GM21825 (cell line): Measurements from ENCODE around the gene CALCOCO2.
"Not testable (repeated sequence)": the region's sequence is repeated elsewhere in the genome, so short reads cannot be mapped to it uniquely, and the experiment has no call there.

Source experiments
- ATAC-seq: cut with Tn5 transposase; IDR thresholded peaks from one replicate; pipeline ENCODE4 v1.9.1; 2021; ENCODE audit warnings: mild to moderate bottlenecking, moderate library complexity; ENCODE audit not compliant: unreplicated experiment

The CALCOCO2 gene

GRCh38 chr17:48872409-48872808, 41.6 kb downstream of the CALCOCO2 start:
- ATAC-seq = not testable (repeated sequence)

DNA sequence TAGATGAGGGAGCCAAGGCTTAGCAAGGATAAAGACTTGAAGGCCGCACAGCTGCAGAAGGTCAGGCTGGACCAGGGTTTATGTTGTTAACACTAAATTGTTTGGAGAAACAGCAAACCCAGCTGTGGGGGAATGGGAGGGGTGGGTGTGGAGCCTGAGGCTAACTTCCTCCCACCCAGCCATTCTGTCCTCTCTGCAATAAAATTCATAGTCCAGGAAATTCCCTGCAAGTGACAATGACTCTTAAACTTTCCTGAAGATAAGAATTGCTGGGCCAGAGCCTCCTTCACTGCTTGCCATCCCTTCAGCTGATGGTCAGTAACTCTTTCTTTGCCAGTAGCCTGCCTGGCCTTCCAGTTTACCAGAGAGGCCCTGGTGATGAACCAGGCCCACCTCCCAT, 42.4 kb downstream of the CALCOCO2 start:
- no peak for ATAC-seq

DNA sequence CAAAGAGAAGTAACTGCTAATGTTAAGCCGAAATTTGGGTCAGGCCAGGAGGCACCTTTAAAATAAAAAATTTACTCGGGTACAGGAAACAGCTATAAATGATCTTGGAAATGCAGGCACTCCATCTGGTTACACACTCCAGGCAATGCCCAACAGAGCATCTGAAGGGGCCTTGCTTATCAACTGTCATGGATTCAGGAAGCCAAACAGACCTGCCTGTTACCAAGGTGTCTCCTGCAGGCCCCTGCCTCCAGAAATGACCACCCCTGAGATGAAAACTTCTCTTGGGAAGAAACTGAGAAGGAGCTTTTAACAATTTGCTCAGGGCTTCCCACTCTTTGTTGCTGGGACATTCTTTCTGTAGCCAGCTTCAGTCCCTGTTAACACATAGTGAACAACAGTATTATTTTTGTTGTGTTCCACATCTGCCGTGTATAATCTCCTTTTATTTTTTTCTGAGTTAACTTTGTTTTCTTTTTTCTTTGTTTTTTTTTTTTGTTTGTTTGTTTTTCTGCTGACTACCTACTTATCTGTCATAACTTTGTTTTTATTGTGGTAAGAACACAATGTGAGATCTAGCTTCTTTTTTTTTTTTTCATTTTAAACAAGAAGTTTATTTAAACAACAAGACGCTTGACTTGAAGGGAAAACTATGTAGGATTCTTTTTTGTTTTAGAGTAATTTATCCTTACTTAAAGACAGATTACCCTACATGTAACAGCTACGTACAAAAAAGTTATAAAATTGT, 43.0 kb downstream of the CALCOCO2 start:
- ATAC-seq = no peak

DNA sequence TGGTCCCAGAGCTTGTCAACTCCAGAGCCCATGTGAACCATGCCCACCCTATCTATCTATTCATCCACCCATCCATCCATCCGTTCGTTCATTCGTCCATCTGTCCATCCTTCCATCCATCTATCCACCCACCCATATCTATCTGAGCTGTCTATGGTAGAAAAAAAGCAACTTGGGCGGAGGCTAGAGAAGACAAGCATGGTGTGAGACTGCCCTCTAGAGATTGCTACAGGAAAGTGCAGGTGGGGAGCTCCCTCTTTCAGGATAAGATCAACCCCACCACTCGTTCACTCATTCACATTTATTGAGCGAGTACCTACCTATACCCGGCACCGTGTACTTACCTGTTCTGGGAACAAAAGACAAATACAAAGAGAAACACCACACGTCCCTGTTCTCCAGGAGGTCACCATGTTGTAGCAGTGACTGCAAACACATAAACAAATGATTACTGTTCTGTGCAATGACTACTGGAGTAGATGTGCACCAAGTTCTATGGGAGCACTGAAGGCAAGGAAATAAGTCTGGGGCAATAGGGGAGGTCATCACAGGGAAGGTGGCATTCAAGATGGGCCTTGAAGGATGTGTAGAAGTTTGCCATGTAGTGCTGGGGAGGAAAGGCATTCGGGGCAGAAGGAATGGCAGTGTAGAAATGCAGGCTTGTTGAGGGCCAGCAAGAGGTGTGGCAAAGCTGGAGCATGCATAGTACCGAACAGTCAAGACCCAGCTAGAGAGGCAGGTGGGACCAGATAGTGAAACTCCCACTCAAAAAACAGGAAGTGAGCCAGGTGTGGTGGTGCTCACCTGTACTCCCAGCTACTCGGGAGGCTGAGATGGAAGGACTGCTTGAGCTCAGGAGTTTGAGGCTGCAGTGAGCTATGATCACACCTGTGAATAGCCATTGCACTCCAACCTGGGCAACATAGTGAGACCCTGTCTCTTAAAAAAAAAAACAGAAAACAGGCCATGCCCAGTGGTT, 48.4 kb downstream of the CALCOCO2 start:
- ATAC-seq = no peak

- no peak for ATAC-seq
Measured at GRCh38 chr17:48882272-48882671, 51.4 kb downstream of the CALCOCO2 start.

DNA sequence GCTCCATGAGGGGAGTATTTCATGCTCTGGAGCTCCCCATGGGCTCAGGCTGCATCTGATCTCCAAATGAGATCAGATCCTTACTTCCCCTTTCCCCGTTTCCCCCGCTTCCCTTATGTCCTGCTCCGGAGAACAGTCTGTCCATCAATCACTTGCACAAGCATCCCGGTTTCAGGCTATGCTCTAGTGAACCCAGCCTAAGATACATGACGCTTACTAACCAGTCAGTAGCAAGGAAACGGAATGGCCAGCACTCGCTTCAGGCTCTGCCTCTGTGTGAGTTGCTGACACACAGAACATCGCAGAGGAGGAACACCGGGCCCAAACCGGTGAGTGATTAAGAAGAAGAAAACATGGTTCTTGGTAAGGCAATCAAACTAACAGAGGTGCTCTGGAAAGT, 52.3 kb downstream of the CALCOCO2 start:
- ATAC-seq = no peak

DNA sequence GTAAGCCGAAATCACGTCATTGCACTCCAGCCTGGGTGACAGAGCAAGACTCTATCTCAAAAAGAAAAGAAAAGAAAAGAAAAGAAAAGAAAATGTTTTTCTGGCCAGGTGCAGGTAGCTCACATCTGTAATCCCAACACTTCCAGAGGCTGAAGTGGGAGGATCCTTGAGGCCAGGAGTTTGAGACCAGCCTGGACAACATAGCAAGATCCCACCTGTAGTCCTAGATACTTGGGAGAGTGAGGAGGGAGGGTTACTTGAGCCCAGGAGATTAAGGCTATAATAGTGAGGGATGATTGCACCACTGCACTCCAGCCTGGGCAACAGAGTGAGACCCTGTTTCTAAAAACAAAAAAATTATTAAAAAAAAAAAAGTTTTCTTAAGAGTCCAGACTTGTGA, 59.3 kb downstream of the CALCOCO2 start:
- no peak for ATAC-seq

GRCh38 chr17:48892940-48893645, 62.3 kb downstream of the CALCOCO2 start:
- ATAC-seq = no peak

DNA sequence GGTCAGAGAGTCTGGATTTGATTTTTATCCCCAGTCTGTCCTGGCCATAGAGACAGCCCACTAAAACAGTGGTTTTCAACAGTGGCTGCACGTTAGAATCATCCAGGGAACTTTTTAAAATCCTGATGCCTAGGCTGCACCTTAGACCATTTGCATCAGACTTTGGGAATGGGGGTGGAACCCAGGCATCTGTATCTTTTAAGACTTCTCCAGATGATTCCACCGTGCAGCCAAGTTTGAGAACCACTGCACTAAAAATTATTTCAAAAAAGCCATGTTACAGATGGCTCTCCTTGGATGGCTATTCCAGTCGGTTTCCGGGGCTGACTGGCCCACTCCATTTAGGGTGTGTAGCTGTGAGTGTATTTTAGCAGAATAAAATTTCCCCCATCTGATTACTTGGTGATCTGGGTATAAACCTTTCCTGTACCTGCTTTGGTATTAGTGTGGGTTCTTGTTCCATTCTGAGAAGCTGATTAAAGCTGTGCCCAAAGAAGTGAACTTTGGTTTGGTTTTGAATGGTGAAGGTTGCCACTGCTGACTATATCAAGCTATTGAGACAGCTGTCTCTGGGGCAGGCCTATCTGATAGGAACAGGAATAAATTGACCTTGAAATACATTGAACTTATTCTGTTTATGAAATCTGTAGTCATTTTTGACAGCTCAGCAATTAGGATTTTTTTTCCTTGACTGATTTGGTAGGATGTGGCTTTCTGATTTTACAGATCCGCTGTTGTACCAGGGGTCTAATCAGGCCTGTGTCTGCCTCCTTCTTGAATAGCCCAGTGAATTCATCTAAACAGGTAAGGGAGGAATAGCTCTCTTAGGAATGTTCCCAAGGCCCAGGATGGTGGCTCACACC, 63.0 kb downstream of the CALCOCO2 start:
- ATAC-seq = no peak

GRCh38 chr17:48894886-48895285, 64.1 kb downstream of the CALCOCO2 start:
- no peak for ATAC-seq

DNA sequence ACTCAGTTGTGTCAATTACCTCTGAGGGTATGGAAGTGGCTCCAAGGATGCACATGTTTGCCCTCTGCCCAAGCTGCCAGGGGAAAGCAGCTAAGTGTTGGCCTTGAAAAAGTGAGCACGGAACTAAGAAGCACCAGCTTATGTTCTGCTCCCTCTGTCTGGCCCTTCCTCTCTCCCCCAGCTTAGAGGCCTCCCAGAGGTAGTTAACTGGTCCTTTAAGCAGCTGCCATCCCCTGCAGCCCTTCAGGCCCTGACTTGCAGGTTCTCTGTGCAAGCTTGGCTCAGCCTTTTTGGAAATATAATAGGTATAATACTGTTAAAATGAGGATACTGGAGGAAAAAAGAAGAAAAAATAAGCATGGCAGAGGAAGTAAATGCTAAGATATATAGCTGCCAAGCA, 70.4 kb downstream of the CALCOCO2 start:
- ATAC-seq = no peak

DNA sequence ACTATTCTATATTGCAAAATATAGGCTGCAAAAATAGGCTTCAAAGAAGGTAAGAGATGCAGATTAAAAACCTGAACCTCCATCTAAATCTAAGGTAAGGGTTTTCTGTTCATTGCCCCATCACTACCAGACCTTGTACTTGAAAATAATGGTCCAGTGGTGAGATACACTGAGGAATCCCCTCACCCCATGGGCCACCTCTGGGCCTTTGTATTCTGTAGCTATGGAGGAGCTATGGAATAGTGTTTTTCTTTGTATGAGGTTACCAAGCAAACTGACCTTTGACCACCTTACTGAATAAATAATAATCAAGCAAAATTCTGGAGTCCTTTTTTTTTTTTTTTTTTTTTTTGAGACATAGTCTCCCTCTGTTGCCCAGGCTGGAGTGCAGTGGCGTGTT, 72.6 kb downstream of the CALCOCO2 start:
- ATAC-seq = no peak

DNA sequence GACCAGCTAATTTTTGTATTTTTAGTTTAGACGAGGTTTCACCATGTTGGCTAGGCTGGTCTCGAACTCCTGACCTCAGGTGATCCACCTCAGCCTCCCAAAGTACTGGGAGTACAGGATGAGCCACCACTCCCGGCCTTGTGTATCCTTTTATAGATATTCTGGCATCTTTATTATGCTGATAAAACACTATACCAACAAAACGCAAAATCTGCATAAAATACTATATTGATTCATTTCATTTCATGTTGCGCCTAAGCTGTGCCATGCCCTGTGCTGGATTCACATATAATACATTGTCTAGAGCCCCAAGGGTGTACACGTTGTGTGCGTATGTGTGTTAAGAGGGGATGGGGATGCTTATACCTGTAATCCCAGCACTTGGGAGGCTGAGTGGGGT, 73.6 kb downstream of the CALCOCO2 start:
- no peak for ATAC-seq

DNA sequence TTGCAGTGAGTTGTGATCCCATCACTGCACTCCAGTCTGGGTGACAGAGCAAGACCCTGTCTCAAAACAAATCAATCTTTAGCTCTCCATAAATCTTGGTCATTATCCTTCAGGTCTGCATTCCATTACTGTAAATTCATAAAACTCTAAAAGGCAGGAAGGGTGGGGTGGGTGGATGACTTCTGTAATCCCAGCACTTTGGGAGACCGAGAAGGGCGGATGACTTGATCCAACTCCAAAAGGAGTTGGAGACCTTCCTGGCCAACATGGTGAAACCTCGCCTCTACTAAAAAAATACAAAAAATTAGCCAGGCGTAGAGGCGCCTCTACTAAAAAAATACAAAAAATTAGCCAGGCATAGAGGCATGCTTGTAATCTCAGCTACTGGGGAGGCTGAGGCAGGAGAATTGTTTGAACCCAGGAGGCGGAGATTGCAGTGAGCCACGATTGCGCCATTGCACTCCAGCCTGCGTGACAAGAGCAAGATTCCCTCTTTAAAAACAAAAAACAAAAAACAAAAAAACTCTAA, 75.2 kb downstream of the CALCOCO2 start:
- no peak for ATAC-seq

DNA sequence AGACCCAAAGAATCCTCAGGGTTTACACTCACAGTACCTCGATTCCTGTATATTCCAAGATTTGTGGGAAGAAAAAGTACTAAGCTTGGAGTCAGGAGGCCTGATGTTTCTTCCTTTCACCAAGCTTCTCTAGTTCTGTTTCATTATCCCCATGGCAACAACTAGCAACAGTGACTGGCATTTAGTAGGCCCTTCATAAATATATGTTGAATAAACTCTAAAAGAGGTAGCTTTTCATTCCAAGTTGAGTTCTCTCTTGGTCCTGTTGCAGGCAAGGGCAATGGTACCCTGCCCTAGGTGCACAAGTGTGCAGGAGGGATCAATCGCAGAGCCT, 76.8 kb downstream of the CALCOCO2 start:
- ATAC-seq = no peak

DNA sequence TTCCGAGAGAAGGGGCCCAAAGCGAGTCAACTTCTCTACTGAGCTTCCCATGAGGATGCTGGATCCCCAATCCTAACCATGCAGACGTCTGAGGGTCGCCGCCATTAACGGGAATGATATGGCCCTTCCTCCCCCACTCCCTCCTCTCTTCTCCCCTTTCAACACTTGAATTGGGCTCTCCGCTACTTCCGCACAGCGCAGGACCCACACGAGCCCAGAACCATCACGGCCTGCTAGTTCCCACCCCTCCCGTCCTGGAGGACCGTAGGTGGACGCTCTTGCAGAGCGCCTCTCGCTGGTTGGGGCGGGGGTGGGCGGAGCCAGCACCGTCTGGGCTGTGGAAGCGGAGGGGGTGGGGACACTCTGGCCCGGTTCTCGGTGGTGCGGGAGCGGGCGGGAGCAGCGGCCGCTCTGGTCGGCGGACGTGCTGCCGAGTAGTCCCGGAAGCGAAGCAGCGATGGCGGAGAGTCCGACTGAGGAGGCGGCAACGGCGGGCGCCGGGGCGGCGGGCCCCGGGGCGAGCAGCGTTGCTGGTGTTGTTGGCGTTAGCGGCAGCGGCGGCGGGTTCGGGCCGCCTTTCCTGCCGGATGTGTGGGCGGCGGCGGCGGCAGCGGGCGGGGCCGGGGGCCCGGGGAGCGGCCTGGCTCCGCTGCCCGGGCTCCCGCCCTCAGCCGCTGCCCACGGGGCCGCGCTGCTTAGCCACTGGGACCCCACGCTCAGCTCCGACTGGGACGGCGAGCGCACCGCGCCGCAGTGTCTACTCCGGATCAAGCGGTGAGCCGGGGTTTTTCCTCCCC, 77.4 kb downstream of the CALCOCO2 start, which contains the start of gene UBE2Z:
TSS of gene UBE2Z (plus strand) at position 361 of the 797 bp plus-strand sequence. CDS start at position 458, 97 bp downstream.
- peak; percentile 74 for ATAC-seq

DNA sequence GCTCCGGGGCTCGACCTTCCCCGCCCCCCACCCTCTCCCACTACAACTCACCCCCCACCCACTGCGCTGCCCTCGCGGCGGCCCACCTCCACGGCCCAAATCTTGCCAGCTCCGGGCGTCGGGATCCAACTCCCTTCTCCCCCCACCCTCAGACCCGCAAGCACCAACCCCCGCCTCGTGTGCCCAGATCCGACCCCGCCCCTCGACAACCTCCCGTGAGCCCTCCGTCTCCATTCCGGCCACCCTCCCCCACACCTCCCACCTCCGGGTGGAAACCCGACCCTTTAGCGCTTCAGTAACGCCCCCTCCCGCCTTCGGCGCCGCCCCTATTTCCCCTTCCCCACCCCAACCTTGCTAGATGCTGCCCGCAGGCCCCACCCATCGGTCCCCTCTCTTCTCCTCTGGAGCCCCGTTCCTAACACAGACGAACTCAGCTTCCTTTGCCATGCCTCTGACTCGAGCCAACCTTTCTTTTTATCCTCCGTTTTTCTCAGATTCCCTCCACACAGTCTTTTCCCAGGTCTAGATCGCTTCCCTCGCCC, 78.1 kb downstream of the CALCOCO2 start:
- ATAC-seq = peak; percentile 45

- no peak for ATAC-seq
Measured at GRCh38 chr17:48909783-48910182, 78.9 kb downstream of the CALCOCO2 start.

- no peak for ATAC-seq
Measured at GRCh38 chr17:48910370-48910769, 79.5 kb downstream of the CALCOCO2 start.
